HuH-7 (cell line): ENCODE measurements around the gene CACNB2.
"Not testable (repeated sequence)": the region's sequence is repeated elsewhere in the genome, so short reads cannot be mapped to it uniquely, and the experiment has no call there.

ENCODE experiments used
- DNase-seq: peaks from one replicate; pipeline ENCODE4 v3.0.0; 2011; ENCODE audit warnings: low spot score

The CACNB2 gene

GRCh38 chr10:18145652-18146051, 5.4 kb downstream of the CACNB2 start:
- no peak for DNase-seq

DNA sequence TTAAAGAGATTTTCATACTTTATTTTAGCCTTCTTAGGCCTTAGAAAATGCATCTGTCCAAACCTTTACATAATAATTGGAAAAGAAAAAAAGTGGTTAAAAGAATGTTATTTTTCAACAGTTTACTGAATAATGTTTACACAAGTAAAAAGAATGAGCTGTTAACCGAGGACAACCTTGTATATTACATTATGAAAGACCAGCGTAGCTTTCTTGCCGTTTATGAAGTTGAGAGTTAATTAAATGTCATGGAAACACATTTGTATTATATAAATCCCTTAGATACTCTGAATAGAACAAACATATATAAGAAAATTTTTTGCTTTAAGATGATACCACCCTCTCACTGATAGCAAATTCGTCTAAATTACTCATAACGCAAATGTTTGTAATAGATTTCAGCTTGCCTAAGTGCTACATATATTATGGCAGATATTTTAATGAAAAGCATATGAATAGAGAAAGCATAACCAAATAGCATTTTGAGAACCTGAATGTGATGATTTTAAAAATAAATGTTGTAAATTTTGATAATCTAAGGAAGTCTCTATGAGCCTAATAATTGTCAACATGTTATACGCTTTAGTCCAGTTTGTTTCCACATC, 9.1 kb downstream of the CACNB2 start:
- no peak for DNase-seq

GRCh38 chr10:18151356-18151890, 11.2 kb downstream of the CACNB2 start:
- no peak for DNase-seq

GRCh38 chr10:18153381-18153780, 13.2 kb downstream of the CACNB2 start:
- not testable (repeated sequence) for DNase-seq

GRCh38 chr10:18155321-18155720, 15.1 kb downstream of the CACNB2 start:
- no peak for DNase-seq

DNA sequence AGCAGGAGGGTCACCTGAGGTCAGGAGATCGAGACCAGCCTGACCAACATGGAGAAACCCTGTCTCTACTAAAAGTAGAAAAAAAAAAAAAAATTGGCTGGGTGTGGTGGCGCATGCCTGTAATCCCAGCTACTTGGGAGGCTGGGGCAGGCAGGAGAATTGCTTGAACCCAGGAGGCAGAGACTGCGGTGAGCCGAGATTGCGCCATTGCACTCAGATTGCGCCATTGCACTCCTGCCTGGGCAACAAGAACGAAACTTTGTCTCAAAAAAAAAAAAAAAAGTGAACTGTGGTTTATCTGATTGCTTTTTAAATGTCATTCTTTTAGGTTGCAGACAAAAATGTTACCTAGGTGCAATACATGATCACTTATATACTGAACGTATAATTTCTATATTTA, 16.6 kb downstream of the CACNB2 start:
- not testable (repeated sequence) for DNase-seq

- DNase-seq: no peak
Measured at GRCh38 chr10:18157881-18158280, 17.7 kb downstream of the CACNB2 start.

GRCh38 chr10:18158773-18159265, 18.6 kb downstream of the CACNB2 start:
- no peak for DNase-seq

DNA sequence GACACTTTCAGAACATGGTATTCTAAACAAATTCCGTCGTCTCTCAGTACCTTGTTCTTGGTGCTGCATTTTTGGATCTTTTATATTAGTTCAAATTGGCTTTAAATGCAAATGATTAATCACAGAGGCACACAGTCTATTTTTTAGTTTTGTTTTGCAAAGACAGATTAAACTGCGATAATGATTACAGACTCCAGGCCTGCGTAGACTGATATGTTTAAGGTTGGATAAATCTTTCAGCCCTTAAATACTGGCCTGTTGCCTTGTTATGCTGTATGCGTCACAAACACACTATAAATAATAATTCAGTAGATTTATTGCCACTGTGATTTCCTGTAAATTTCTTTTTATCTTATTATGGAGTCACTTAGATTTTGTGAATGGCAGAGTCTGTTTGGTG, 19.3 kb downstream of the CACNB2 start:
- no peak for DNase-seq

- DNase-seq: no peak
Measured at GRCh38 chr10:18162021-18162627, 21.9 kb downstream of the CACNB2 start.

- DNase-seq: no peak
Measured at GRCh38 chr10:18164093-18164492, 23.9 kb downstream of the CACNB2 start.

- no peak for DNase-seq
Measured at GRCh38 chr10:18164748-18165361, 24.6 kb downstream of the CACNB2 start.

DNA sequence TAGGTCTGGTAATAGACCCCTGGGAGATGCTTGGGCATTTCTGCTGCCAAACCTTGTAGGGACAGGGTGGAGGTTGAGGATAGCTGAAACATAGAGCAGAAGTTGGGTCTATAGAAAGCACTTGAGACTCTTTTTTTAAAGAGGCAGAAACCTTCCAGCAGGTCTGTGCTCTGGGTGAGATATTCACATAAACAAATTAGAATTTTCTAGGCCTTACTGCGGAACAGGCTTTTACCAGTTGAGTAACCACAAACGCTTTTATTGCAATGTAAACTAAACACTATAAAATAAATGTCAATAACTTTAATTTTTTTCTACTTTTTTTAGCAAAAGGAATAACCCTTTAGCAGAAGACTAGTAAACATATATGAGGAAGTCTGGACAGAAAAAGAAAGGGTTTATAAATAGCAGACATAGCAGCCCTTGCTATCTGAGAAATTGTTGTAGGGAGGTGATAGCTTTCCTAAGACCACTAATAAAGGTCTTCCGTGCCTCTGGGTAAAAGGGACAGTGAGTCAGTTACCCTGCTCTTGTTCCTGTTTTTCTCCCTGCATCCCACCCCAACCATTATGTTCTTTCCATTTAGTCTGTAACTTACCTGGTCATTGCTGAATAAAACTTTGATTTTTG, 38.7 kb downstream of the CACNB2 start:
- no peak for DNase-seq

DNA sequence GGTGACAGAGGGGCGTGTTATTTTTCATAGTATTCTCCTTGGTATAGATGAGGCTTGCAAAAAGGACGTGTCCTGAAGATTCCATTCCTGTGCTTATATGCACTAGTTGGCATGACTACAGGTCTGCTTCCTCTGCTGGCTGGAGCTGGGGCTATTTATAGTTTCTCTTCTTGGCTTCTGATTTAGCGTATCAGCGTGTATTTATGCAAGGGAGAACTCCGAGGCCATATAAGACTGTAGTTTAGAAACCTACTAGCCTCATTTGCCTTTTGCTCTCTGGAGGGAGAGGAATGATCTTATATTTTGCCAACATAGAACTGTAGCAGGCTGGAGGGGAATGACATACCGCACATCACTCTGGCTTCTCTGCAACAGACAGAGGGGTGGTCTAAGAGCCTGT, 39.7 kb downstream of the CACNB2 start:
- no peak for DNase-seq

DNA sequence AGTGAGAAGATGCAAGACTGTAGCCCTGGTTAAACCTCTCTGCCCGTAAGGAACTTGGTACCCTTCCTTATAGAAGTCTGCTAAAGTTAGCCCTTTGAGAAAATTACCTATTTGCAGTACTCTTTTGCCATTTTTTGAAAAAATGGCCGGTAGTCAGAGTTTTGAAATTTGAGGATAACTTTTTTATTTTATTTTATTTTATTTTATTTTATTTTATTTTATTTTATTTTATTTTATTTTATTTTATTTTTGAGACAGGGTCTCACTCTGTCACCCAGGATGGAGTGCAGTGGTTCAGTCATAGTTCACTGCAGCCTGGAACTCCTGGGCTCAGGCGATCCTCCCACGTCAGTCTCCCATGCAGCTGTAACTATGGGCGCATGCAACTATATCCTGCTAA, 41.2 kb downstream of the CACNB2 start:
- DNase-seq: not testable (repeated sequence)

DNA sequence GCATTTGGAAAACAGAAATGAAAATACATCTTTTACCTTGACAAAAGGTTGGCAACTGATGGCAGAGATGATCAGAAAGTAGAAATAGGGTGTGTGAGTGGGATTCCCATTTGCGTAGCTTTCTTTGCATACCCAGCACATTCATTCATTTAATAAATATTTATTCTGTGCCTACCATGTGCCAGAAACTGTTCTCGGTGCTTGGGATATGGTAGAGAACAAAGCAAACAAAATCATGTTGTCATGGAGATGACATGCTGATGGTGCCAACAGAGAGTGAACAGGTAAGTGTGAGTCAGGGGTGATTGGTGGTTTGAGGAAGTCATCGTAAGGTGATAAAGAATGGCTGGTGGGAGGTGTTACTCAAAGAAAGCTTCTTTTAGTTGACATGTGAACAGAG, 45.4 kb downstream of the CACNB2 start:
- no peak for DNase-seq

GRCh38 chr10:18190840-18191239, 50.6 kb downstream of the CACNB2 start:
- DNase-seq: no peak

GRCh38 chr10:18194634-18195033, 54.4 kb downstream of the CACNB2 start:
- DNase-seq: no peak

GRCh38 chr10:18195060-18195799, 55.0 kb downstream of the CACNB2 start:
- DNase-seq: no peak

- no peak for DNase-seq
Measured at GRCh38 chr10:18196806-18197550, 56.8 kb downstream of the CACNB2 start.

GRCh38 chr10:18197706-18198105, 57.5 kb downstream of the CACNB2 start:
- DNase-seq: no peak
